HCT116 (cell line): ENCODE data around the gene MAPK8IP1. TPM values are rescaled to one million over a fixed set of nuclear protein-coding genes. Genes with fewer than 3 reads are reported as not detected.

Experiments used
- ATAC-seq: fragments of 200-7000 bp; cut with Tn5 transposase; 2 replicates; pipeline ENCODE4 v1.9.1; 2020; ENCODE audit warnings: mild to moderate bottlenecking, moderate library complexity
- BruUV-seq: library from RNA; stranded (reverse); fragments of 400-500 nt; replicated peaks from 2 replicates; lab custom pipeline; 2021; lab: Mats Ljungman, UMichigan
- CTCF ChIA-PET: fragments of 300-600 bp; sonication (Branson Sonifier 250); formaldehyde crosslinking; loops from one replicate; lab custom pipeline; 2021; ENCODE audit warnings: antibody characterized with exemption; lab: Charles Lee
- POLR2A ChIA-PET: fragments of 300-600, 350-600 bp; sonication (Branson Sonifier 250); formaldehyde crosslinking; loops from one replicate; lab custom pipeline; 2021; ENCODE audit warnings: antibody characterized with exemption; lab: Charles Lee
- RAD21 ChIA-PET, 2 experiments: fragments of 300-600 bp; sonication (Branson Sonifier 250); formaldehyde crosslinking; loops; one replicate each; lab custom pipeline; 2023; ENCODE audit warnings: low total read pairs in 2 of 2; ENCODE audit not compliant: uncharacterized antibody in 2 of 2, unreplicated experiment in 2 of 2, low non-redundant PET in 1 of 2; lab: Charles Lee
- DNase-seq: peaks from one replicate; pipeline ENCODE4 v3.0.0-alpha.2; 2010; ENCODE audit warnings: low read depth, low spot score
- H2AFZ ChIP-seq: fragments of 200-600 bp; shearing (Covaris generic), sonication (generic); 2 replicates; pipeline ENCODE4 v1.6.1; 2017; ENCODE audit warnings: low read depth, mixed run types, mixed read lengths, antibody characterized with exemption, low read length; ENCODE audit not compliant: poor library complexity, severe bottlenecking
- H3K27ac ChIP-seq: 2 replicates; pipeline ENCODE4 v1.5.1; 2012; ENCODE audit warnings: low read depth, low read length
- H3K27me3 ChIP-seq: fragments of 200-600 bp; sonication (generic); 2 replicates; pipeline ENCODE4 v1.6.1; 2016; ENCODE audit warnings: mixed run types, low read length, mixed read lengths; ENCODE audit not compliant: insufficient read depth
- H3K36me3 ChIP-seq, 2 experiments: fragments of 200-500 bp in 1 of 2; fragments of 200-600 bp in 1 of 2; sonication (Bioruptor generic) in 1 of 2; sonication (generic) in 1 of 2; 2 replicates each; pipeline versions ENCODE4 v1.5.1 to v1.6.1; 2014 to 2016; ENCODE audit warnings: low read length in 2 of 2, inconsistent platforms in 1 of 2, mixed read lengths in 1 of 2, mixed run types in 1 of 2; ENCODE audit not compliant: insufficient read depth in 2 of 2, control insufficient read depth in 1 of 2
- H3K4me1 ChIP-seq, 2 experiments: fragments of 200-600 bp in 1 of 2; sonication (generic) in 1 of 2; 2 replicates each; pipeline versions ENCODE4 v1.5.1 to v1.6.1; 2012 to 2017; ENCODE audit warnings: low read length in 2 of 2, inconsistent platforms in 1 of 2, mild to moderate bottlenecking in 1 of 2, mixed read lengths in 1 of 2, mixed run types in 1 of 2, moderate library complexity in 1 of 2; ENCODE audit not compliant: insufficient read depth in 2 of 2, control insufficient read depth in 1 of 2
- H3K4me2 ChIP-seq: fragments of 200-600 bp; sonication (generic); 2 replicates; pipeline ENCODE4 v1.6.1; 2017; ENCODE audit warnings: mixed run types, low read length, mixed read lengths
- H3K4me3 ChIP-seq, 2 experiments: fragments of 200-600 bp in 1 of 2; sonication (generic) in 1 of 2; replicated peaks in 1 of 2; 2 replicates each; pipeline ENCODE4 v1.5.1; 2011 to 2016; ENCODE audit warnings: low read length in 2 of 2, control low read depth in 1 of 2, low read depth in 1 of 2, mild to moderate bottlenecking in 1 of 2, mixed read lengths in 1 of 2, mixed run types in 1 of 2
- H3K79me2 ChIP-seq: fragments of 200-600 bp; sonication (generic); 2 replicates; pipeline ENCODE4 v1.6.1; 2017; ENCODE audit warnings: mild to moderate bottlenecking, mixed run types, low read length, moderate library complexity, mixed read lengths; ENCODE audit not compliant: insufficient read depth
- H3K9ac ChIP-seq: fragments of 200-600 bp; sonication (generic); 2 replicates; pipeline ENCODE4 v1.6.1; 2016; ENCODE audit warnings: low read length, mixed read lengths
- H3K9me2 ChIP-seq: fragments of 200-600 bp; sonication (generic), shearing (Covaris generic); 2 replicates; pipeline ENCODE4 v1.6.1; 2017; ENCODE audit warnings: mixed run types, mild to moderate bottlenecking, moderate library complexity; ENCODE audit not compliant: insufficient read depth
- H3K9me3 ChIP-seq, 2 experiments: fragments of 200-500 bp in 1 of 2; fragments of 200-600 bp in 1 of 2; sonication (Bioruptor generic) in 1 of 2; sonication (generic) in 1 of 2; 2 replicates each; pipeline ENCODE4 v1.6.1; 2014 to 2017; ENCODE audit warnings: low read length in 2 of 2, mixed read lengths in 2 of 2, inconsistent platforms in 1 of 2, low read depth in 1 of 2, mild to moderate bottlenecking in 1 of 2, mixed run types in 1 of 2, moderate library complexity in 1 of 2; ENCODE audit not compliant: control insufficient read depth in 1 of 2, insufficient read depth in 1 of 2
- H4K20me1 ChIP-seq: fragments of 200-600 bp; sonication (generic), shearing (Covaris generic); 2 replicates; pipeline ENCODE4 v1.6.1; 2017; ENCODE audit warnings: mixed run types, mild to moderate bottlenecking, moderate library complexity; ENCODE audit not compliant: insufficient read depth
- EGR1 ChIP-seq: IDR thresholded peaks from 2 replicates; pipeline ENCODE4 v1.6.1; 2012; ENCODE audit warnings: low read depth
- RAD21 ChIP-seq: IDR thresholded peaks from 2 replicates; pipeline ENCODE4 v1.6.1; 2012; ENCODE audit warnings: low read depth, mild to moderate bottlenecking
- YY1 ChIP-seq: IDR thresholded peaks from 2 replicates; pipeline ENCODE4 v1.6.1; 2011; ENCODE audit warnings: low read length, low read depth, moderate library complexity, mild to moderate bottlenecking; ENCODE audit not compliant: insufficient replicate concordance; ENCODE audit errors: extremely low read depth
- intact Hi-C: fragments of 100-400 bp; cut with micrococcal nuclease; formaldehyde crosslinking; loops from 2 replicates; pipeline ENCODE4 v1.10.0; 2022
- total RNA-seq: library from RNA; stranded (reverse); gene quantifications from one replicate; pipeline ENCODE4 v1.2.1, GENCODE V29; 2021; ENCODE audit not compliant: unreplicated experiment
- TF ChIP-seq, protein P1 (sequence below): IDR thresholded peaks from 2 replicates; pipeline ENCODE4 v1.6.1; 2012
- TF ChIP-seq, protein P2 (sequence below): IDR thresholded peaks from 2 replicates; pipeline ENCODE4 v1.6.1; 2012
- TF ChIP-seq, protein P3 (sequence below): IDR thresholded peaks from 2 replicates; pipeline ENCODE4 v1.6.1; 2012; ENCODE audit warnings: low read depth
- TF ChIP-seq, protein P4 (sequence below): IDR thresholded peaks from 2 replicates; pipeline ENCODE4 v1.6.1; 2011; ENCODE audit warnings: mild to moderate bottlenecking, low read length, moderate library complexity; ENCODE audit not compliant: insufficient replicate concordance; ENCODE audit errors: extremely low read depth

Gene MAPK8IP1
- total RNA-seq, 1 experiment from 2014 or later: 10.1 TPM

DNA sequence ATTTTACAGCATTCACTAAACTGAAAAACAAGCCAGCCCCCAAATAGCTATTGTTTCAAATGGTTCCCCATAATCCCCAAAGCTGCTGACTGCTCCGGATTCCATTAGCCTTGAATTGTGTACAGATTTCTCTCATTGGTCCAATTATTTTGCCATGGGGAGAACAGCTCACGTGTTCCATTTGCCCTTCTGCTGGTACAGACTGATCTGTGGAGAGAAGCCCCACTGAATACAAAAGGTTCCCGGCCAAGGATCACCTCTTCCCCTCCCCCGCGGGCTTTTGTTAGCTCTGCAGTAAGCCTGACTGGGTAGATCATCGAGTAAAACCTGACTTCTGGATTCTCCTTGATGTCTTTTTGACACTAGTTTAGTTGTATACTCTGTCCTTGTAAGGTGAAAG, 9.1 kb upstream of the MAPK8IP1 start (continued):
- TF ChIP-seq, protein P1, sequence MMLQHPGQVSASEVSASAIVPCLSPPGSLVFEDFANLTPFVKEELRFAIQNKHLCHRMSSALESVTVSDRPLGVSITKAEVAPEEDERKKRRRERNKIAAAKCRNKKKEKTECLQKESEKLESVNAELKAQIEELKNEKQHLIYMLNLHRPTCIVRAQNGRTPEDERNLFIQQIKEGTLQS: no peak
- TF ChIP-seq EGR1: no peak
- TF ChIP-seq, protein P2, sequence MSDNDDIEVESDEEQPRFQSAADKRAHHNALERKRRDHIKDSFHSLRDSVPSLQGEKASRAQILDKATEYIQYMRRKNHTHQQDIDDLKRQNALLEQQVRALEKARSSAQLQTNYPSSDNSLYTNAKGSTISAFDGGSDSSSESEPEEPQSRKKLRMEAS: no peak
- TF ChIP-seq, protein P3, sequence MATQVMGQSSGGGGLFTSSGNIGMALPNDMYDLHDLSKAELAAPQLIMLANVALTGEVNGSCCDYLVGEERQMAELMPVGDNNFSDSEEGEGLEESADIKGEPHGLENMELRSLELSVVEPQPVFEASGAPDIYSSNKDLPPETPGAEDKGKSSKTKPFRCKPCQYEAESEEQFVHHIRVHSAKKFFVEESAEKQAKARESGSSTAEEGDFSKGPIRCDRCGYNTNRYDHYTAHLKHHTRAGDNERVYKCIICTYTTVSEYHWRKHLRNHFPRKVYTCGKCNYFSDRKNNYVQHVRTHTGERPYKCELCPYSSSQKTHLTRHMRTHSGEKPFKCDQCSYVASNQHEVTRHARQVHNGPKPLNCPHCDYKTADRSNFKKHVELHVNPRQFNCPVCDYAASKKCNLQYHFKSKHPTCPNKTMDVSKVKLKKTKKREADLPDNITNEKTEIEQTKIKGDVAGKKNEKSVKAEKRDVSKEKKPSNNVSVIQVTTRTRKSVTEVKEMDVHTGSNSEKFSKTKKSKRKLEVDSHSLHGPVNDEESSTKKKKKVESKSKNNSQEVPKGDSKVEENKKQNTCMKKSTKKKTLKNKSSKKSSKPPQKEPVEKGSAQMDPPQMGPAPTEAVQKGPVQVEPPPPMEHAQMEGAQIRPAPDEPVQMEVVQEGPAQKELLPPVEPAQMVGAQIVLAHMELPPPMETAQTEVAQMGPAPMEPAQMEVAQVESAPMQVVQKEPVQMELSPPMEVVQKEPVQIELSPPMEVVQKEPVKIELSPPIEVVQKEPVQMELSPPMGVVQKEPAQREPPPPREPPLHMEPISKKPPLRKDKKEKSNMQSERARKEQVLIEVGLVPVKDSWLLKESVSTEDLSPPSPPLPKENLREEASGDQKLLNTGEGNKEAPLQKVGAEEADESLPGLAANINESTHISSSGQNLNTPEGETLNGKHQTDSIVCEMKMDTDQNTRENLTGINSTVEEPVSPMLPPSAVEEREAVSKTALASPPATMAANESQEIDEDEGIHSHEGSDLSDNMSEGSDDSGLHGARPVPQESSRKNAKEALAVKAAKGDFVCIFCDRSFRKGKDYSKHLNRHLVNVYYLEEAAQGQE: no peak

DNA sequence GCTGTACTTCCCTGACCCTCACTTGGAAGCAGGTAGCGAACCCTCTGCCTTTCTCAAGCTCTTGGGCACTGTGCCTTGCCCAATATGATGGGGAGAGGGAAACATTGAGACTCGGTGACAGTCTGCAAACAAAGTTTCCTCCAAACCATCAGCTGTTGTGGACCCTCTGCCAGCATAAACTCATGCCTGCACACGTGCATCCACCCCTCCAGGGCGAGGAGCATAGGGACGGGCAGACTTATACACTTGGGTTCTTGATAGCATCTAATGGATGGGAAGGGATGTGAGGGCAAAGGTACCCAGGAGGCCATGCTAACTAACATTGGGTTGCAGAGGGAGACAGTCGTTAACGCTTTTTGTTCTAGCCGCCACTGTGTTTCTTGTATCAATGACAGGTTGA, 8.2 kb upstream of the MAPK8IP1 start:
- DNase-seq (no peak), ATAC-seq (no peak)
- ChIA-PET POLR2A (no interaction called here), CTCF (no interaction called here), RAD21 (no interaction called here)
- Histone ChIP-seq H3K27me3 (no peaks in the 10 kb centered on the region), H3K27ac (no peak overlapping the region), H3K4me3 (no peak overlapping the region), H3K4me1 (peaks cover 25 to 34% of the 10 kb centered on the region in 2 experiments), H3K9me2 (no peaks in the 10 kb centered on the region), H3K9me3 (no peaks in the 10 kb centered on the region), H3K36me3 (peaks cover 5 to 13% of the 10 kb centered on the region in 2 experiments; a peak in 3 of 4 replicates), H3K79me2 (no peaks in the 10 kb centered on the region), H4K20me1 (no peaks in the 10 kb centered on the region), H3K4me2 (no peak overlapping the region), H2AFZ (no peak overlapping the region), H3K9ac (no peak overlapping the region)
- TF ChIP-seq, protein P3: no peak
- TF ChIP-seq, protein P4, sequence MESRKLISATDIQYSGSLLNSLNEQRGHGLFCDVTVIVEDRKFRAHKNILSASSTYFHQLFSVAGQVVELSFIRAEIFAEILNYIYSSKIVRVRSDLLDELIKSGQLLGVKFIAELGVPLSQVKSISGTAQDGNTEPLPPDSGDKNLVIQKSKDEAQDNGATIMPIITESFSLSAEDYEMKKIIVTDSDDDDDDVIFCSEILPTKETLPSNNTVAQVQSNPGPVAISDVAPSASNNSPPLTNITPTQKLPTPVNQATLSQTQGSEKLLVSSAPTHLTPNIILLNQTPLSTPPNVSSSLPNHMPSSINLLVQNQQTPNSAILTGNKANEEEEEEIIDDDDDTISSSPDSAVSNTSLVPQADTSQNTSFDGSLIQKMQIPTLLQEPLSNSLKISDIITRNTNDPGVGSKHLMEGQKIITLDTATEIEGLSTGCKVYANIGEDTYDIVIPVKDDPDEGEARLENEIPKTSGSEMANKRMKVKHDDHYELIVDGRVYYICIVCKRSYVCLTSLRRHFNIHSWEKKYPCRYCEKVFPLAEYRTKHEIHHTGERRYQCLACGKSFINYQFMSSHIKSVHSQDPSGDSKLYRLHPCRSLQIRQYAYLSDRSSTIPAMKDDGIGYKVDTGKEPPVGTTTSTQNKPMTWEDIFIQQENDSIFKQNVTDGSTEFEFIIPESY: no peak
- TF ChIP-seq YY1: no peak
- TF ChIP-seq, protein P1: no peak
- no peak for TF ChIP-seq RAD21
- intact Hi-C loops: no loop called here
- BruUV-seq: no TSS peak
